Stomach (tissue), 9 donors: Measurements from ENCODE around the gene THBS3. TPM values are rescaled to one million over a fixed set of nuclear protein-coding genes. Genes with fewer than 3 reads are reported as not detected.
"Not testable (repeated sequence)": the region's sequence is repeated elsewhere in the genome, so short reads cannot be mapped to it uniquely, and the experiment has no call there.

Source experiments
- DNase-seq, 2 donors: peaks; one replicate each; pipeline versions ENCODE4 v3.0.0 to v3.0.0-alpha.2; 2013 to 2019
- H3K27ac ChIP-seq, 5 donors: fragments of 200-600 bp in 4 of 5; sonication (generic) in 4 of 5; one replicate each; pipeline ENCODE4 v1.5.1; 2013 to 2019; ENCODE audit warnings: mild to moderate bottlenecking in 1 of 5, moderate library complexity in 1 of 5
- H3K27me3 ChIP-seq, 3 donors: fragments of 200-600 bp; sonication (generic); one replicate each; pipeline ENCODE4 v1.5.1; 2017 to 2019; ENCODE audit warnings: mixed run types in 1 of 3
- H3K36me3 ChIP-seq, 4 donors: fragments of 200-600 bp; sonication (generic); 1 replicate in 3 of 4; 2 replicates in 1 of 4; pipeline ENCODE4 v1.5.1; 2016 to 2019
- H3K4me1 ChIP-seq, 4 donors: fragments of 200-600 bp; sonication (generic); one replicate each; pipeline ENCODE4 v1.5.1; 2016 to 2019
- H3K4me3 ChIP-seq, 4 donors: fragments of 200-600 bp; sonication (generic) in 3 of 4; one replicate each; pipeline ENCODE4 v1.5.1; 2016 to 2019; ENCODE audit warnings: mild to moderate bottlenecking in 1 of 4
- H3K9me3 ChIP-seq, 4 donors: fragments of 200-600 bp; sonication (generic); one replicate each; pipeline ENCODE4 v1.5.1; 2016 to 2019
- CTCF ChIP-seq, 7 experiments: fragments of 450-650 bp in 4 of 7; fragments of 200-600 bp in 3 of 7; sonication (generic) in 3 of 7; IDR thresholded peaks; one replicate each; pipeline ENCODE4 v1.5.1; 2016 to 2019; ENCODE audit warnings: antibody characterized with exemption in 7 of 7, control low read depth in 2 of 7, mild to moderate bottlenecking in 1 of 7
- EP300 ChIP-seq: sonication (generic); formaldehyde crosslinking; IDR thresholded peaks from one replicate; pipeline ENCODE4 v1.6.1; 2017; ENCODE audit warnings: antibody characterized with exemption
- POLR2A ChIP-seq, 4 donors: fragments of 450-650 bp; IDR thresholded peaks; one replicate each; pipeline ENCODE4 v1.6.1; 2016; ENCODE audit warnings: antibody characterized with exemption in 4 of 4, control low read depth in 2 of 4, mild to moderate bottlenecking in 1 of 4, moderate library complexity in 1 of 4
- POLR2AphosphoS5 ChIP-seq, 3 donors: sonication (generic); formaldehyde crosslinking; IDR thresholded peaks; one replicate each; pipeline ENCODE4 v1.6.1; 2016; ENCODE audit warnings: antibody characterized with exemption in 3 of 3
- WGBS, 5 donors: extraction: QIAGEN DNeasy Blood & Tissue Kit in 3 of 5; methylation state at CpG; one replicate each; pipeline versions ENCODE4 v1.1.5 to v1.1.7; 2013 to 2018; 5-methylcytosine and 5-hydroxymethylcytosine counted together
- intact Hi-C: fragments of 100-400 bp; cut with DNase I; formaldehyde crosslinking; loops from one replicate; pipeline ENCODE4 v1.15.1; 2023; ENCODE audit warnings: low total_unique reads
- polyA plus RNA-seq, 3 donors: library from polyadenylated mRNA; stranded (reverse); fragments of 200-250 nt; gene quantifications; one replicate each; pipeline ENCODE4 v1.2.3, GENCODE V29; 2013
- total RNA-seq, 5 donors: library from RNA; depleted of rRNA; stranded (reverse); fragments of >200 nt; gene quantifications; one replicate each; pipeline versions ENCODE4 v1.1.0 to v1.2.3, GENCODE V29; 2014 to 2016
- donor health status: healthy with polysubstance abuse.
- donor health status: Bipolar disorder and iron deficiency.
- donor health status: healthy.

The THBS3 gene
- total and polyA plus RNA-seq, 8 donors, result 11.0 to 65.9 (median 23.2) TPM

DNA sequence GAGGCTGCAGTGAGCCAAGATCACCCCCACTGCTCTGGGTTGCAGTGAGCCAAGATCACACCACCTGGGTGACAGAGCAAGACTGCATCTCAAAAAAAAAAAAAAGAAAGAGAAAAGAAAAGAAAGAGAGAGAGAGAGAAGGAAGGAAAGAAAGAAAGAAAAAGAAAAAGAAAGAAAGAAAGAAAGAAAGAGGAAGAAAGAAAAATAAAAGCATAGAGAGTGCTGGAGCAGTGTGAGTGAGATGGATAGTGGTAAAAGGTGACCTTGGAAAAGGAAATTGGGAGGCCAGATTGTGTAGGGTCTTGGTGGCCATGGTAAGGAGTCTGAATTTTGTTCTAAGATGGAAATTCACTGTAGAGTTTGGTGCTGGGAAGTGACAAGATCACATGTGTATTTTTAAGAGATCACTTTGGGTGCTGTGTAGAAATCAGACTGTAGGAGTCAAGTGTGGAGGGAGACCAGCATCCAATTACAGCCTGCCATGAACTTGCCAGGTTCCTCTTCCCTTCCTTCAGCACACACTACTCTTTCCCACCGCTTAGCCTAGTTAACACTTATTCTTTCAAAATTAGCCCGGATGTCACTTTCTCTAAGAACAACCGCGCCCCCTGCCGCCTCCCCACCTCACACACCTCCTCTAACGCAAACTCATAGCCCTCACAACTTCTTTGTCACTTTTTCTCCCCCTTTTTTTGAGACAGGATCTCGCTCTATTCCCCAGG is 18.7 kb upstream of the THBS3 start:
- intact Hi-C loops, result loop anchor here (10.0 kb wide), 1 partner anchor 52 kb away; the partner anchor contains the start of genes KRTCAP2 and TRIM46
- Histone ChIP-seq H3K27ac (peak overlapping the region; percentile 79 to 94 (median 90)), H3K4me3 (peak overlapping the region; percentile 55 to 68 (median 63)), H3K9me3 (no peaks in the 10 kb centered on the region), H3K4me1 (peaks cover 7 to 39% (median 23%) of the 10 kb centered on the region in 4 donors), H3K36me3 (no peaks in the 10 kb centered on the region), H3K27me3 (no peaks in the 10 kb centered on the region)
- TF ChIP-seq CTCF (IDR thresholded peaks at IDR 0.05) (peak in 4 of 7 experiments; percentile 14 to 60 (median 48)), POLR2A (IDR thresholded peaks at IDR 0.05) (no peak)
- DNase-seq, result peak; percentile 75 to 91
- 1 to 2% (median 2%) methylated on average over 7 of the region's 7 CpGs for WGBS, 5 donors

DNA sequence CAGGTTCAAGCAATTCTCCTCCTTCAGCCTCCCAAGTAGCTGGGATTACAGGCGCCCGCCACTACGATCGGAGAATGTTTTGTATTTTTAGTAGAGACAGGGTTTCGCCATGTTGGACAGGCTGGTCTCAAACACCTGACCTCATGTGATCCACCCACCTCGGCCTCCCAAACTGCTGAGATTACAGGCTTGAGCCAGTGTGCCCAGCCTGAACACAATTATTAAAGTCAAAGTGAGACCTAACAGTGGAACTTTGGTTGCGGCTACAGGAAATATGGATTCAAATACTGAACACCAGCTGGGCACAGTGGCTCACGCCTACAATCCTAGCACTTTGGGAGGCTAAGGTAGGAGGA is 17.7 kb upstream of the THBS3 start:
- not testable (repeated sequence) for DNase-seq

DNA sequence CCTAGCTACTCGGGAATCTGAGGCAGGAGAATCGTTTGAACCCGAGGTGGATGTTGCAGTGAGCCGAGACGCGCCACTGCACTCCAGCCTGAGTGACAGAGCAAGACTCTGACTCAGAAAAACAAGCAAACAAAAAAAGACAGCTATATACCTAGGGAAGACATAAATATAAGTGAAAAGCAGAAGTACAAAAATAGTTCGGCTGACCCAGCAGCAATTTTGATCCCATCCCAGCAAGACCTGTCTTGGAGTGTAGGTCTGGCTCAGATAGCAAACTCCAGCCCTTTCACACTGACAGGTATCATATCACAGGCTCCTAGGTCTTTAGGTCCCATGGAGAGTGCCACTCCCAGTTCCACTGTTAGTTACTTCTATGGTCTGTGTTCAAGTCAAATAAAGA is 15.3 kb upstream of the THBS3 start:
- WGBS, 5 donors, result 74 to 86% (median 83%) methylated on average over 7 of the region's 7 CpGs
- TF ChIP-seq POLR2A (IDR thresholded peaks at IDR 0.05) (no peak), POLR2AphosphoS5 (IDR thresholded peaks at IDR 0.05) (no peak), EP300 (no peak), CTCF (IDR thresholded peaks at IDR 0.05) (no peak)
- H3K27me3 ChIP-seq, result no peaks in the 10 kb centered on the region
- no peaks in the 10 kb centered on the region for H3K36me3 ChIP-seq
- no peaks in the 10 kb centered on the region for H3K9me3 ChIP-seq
- intact Hi-C loops, result loop anchor here (10.0 kb wide), 1 partner anchor 48 kb away; the partner anchor contains the start of genes KRTCAP2 and TRIM46
- H3K4me1 ChIP-seq, result peaks cover 11 to 49% (median 28%) of the 10 kb centered on the region in 4 donors
- no peak for DNase-seq
- no peak overlapping the region for H3K27ac ChIP-seq
- no peak overlapping the region for H3K4me3 ChIP-seq

More for the DNA sequence above, 17.7 kb upstream of the THBS3 start:
- not testable (repeated sequence) for H3K27me3 ChIP-seq, H3K36me3 ChIP-seq, H3K9me3 ChIP-seq, H3K4me3 ChIP-seq
- intact Hi-C loops, result loop anchor here (10.0 kb wide), 1 partner anchor 51 kb away; the partner anchor contains the start of genes KRTCAP2 and TRIM46
- Histone ChIP-seq H3K27ac (peak overlapping the region in 4 of 5 donors; percentile 36 to 94 (median 78)), H3K4me1 (peaks cover 7 to 39% (median 23%) of the 10 kb centered on the region in 4 donors)
- 82 to 99% (median 95%) methylated on average over 8 of the region's 8 CpGs for WGBS, 5 donors

GRCh38 chr1:155220211-155220965 is 12.7 kb upstream of the THBS3 start:
- not testable (repeated sequence) for H3K9me3 ChIP-seq, H3K27ac ChIP-seq, DNase-seq, H3K4me3 ChIP-seq, H3K36me3 ChIP-seq, H3K27me3 ChIP-seq
- peaks cover 5 to 28% (median 11%) of the 10 kb centered on the region in 4 donors for H3K4me1 ChIP-seq
- 81 to 87% (median 84%) methylated on average over 10 of the region's 10 CpGs for WGBS, 5 donors
- intact Hi-C loops, result loop anchor here (10.0 kb wide), 1 partner anchor 46 kb away; the partner anchor contains the start of genes KRTCAP2 and TRIM46

DNA sequence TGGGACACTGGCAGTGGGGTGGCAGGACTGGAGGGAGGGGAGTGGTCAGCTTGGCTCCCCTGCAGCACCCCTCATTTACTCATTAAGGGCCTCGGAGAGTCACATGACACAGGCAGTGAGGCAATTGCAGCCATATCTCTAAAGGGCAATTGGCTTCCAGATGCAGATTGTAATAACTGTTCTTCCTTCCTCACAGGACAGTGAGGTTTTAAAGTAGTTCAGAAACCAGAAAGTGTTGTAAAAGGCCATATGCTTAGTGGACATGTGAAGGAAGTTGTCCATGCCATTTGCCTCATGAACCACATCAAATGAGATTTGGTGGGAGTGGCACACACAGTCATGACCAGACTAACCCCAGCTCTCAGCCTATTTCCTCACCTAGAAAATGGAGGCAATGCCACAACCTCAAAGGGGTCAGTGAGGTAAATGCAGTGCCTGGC is 11.9 kb upstream of the THBS3 start:
- no peaks in the 10 kb centered on the region for H3K9me3 ChIP-seq
- H3K36me3 ChIP-seq, result peaks cover 0 to 17% (median 10%) of the 10 kb centered on the region in 4 donors
- H3K27ac ChIP-seq, result peak overlapping the region in 1 of 5 donors; percentile 5
- no peaks in the 10 kb centered on the region for H3K27me3 ChIP-seq
- 6 to 21% (median 9%) methylated on average over 1 of the region's 1 CpG for WGBS, 5 donors
- intact Hi-C loops, result loop anchor here (10.0 kb wide), 1 partner anchor 45 kb away; the partner anchor contains the start of genes KRTCAP2 and TRIM46
- DNase-seq, result peak in 1 of 2 donors; percentile 69
- TF ChIP-seq POLR2A (IDR thresholded peaks at IDR 0.05) (no peak), CTCF (IDR thresholded peaks at IDR 0.05) (no peak), EP300 (no peak), POLR2AphosphoS5 (IDR thresholded peaks at IDR 0.05) (no peak)
- H3K4me3 ChIP-seq, result peak overlapping the region in 1 of 4 donors; percentile 5
- peaks cover 5 to 20% (median 9%) of the 10 kb centered on the region in 4 donors for H3K4me1 ChIP-seq
